HG03039 (cell line): Measurements from ENCODE around the gene SPRYD3.
"Not testable (repeated sequence)": the region's sequence is repeated elsewhere in the genome, so short reads cannot be mapped to it uniquely, and the experiment has no call there.

Source experiments
- ATAC-seq: cut with Tn5 transposase; IDR thresholded peaks from one replicate; pipeline ENCODE4 v1.9.1; 2021; ENCODE audit warnings: mild to moderate bottlenecking, moderate library complexity; ENCODE audit not compliant: unreplicated experiment

Gene SPRYD3

GRCh38 chr12:53079226-53080117 lies at the start of gene SPRYD3:
Gene SPRYD3, minus strand, starts transcription at chr12:53079390. Its CDS starts 57 bp downstream, at chr12:53079333.
- peak; percentile 98 for ATAC-seq

GRCh38 chr12:53127169-53127568 lies 48.0 kb upstream of the SPRYD3 start:
- ATAC-seq = no peak

GRCh38 chr12:53124352-53124723 lies 45.1 kb upstream of the SPRYD3 start:
- ATAC-seq = no peak

GRCh38 chr12:53123578-53124351 lies 44.6 kb upstream of the SPRYD3 start:
- ATAC-seq = no peak

- ATAC-seq = no peak
Measured at GRCh38 chr12:53122961-53123468, 43.8 kb upstream of the SPRYD3 start.

- ATAC-seq = no peak
Measured at GRCh38 chr12:53120685-53121525, 41.7 kb upstream of the SPRYD3 start.

GRCh38 chr12:53118751-53119300 lies 39.6 kb upstream of the SPRYD3 start:
- ATAC-seq = no peak

GRCh38 chr12:53115891-53116648 lies 36.9 kb upstream of the SPRYD3 start:
- ATAC-seq = no peak

GRCh38 chr12:53115112-53115890 lies 36.1 kb upstream of the SPRYD3 start:
- no peak for ATAC-seq

- ATAC-seq = no peak
Measured at GRCh38 chr12:53113951-53114350, 34.8 kb upstream of the SPRYD3 start.

- no peak for ATAC-seq
Measured at GRCh38 chr12:53113136-53113705, 34.0 kb upstream of the SPRYD3 start.

GRCh38 chr12:53112431-53112830 lies 33.2 kb upstream of the SPRYD3 start:
- not testable (repeated sequence) for ATAC-seq

- no peak for ATAC-seq
Measured at GRCh38 chr12:53107122-53107521, 27.9 kb upstream of the SPRYD3 start.

GRCh38 chr12:53105712-53106439 lies 26.7 kb upstream of the SPRYD3 start:
- ATAC-seq = no peak

- ATAC-seq = no peak
Measured at GRCh38 chr12:53105256-53105655, 26.1 kb upstream of the SPRYD3 start.

- ATAC-seq = no peak
Measured at GRCh38 chr12:53103860-53104305, 24.7 kb upstream of the SPRYD3 start.

- ATAC-seq = no peak
Measured at GRCh38 chr12:53102883-53103807, 24.0 kb upstream of the SPRYD3 start, which contains the start of gene SOAT2. Gene SOAT2, plus strand, starts transcription at chr12:53103486. Its CDS starts 92 bp downstream, at chr12:53103578.
